Activated T-helper 1 cell treated with anti-CD3 and anti-CD28 coated beads, Interleukin-12 subunit alpha, Interleukin-12 subunit beta, Interleukin-2, Interleukin-4 antibody, amounts not matched to agents 30 ng/mL and 10 ng/mL and 1 ng/mL, durations not matched to agents 14 hours and 24 hours and 36 hours (primary cell): ENCODE measurements around the gene DYSF. TPM values are rescaled to one million over a fixed set of nuclear protein-coding genes. Genes with fewer than 3 reads are reported as not detected.

Experiments
- DNase-seq: peaks from one replicate; pipeline ENCODE4 v3.0.0; 2021; ENCODE audit warnings: low spot score
- H3K27ac Mint-ChIP-seq: one replicate; pipeline ENCODE4 v1.8.0; 2021; ENCODE audit warnings: mild to moderate bottlenecking, mixed read lengths
- H3K27me3 Mint-ChIP-seq: one replicate; pipeline ENCODE4 v1.8.0; 2022; ENCODE audit warnings: mild to moderate bottlenecking, moderate library complexity, mixed read lengths; ENCODE audit not compliant: insufficient read depth
- H3K36me3 Mint-ChIP-seq: one replicate; pipeline ENCODE4 v1.8.0; 2021; ENCODE audit warnings: low read depth, mixed read lengths
- H3K4me1 Mint-ChIP-seq: one replicate; pipeline ENCODE4 v1.8.0; 2021; ENCODE audit warnings: low read depth, mixed read lengths
- H3K4me3 Mint-ChIP-seq: one replicate; pipeline ENCODE4 v1.8.0; 2021; ENCODE audit warnings: mild to moderate bottlenecking, moderate library complexity, mixed read lengths
- H3K9me3 Mint-ChIP-seq: one replicate; pipeline ENCODE4 v1.8.0; 2021; ENCODE audit warnings: mixed read lengths
- intact Hi-C: fragments of 100-400 bp; cut with micrococcal nuclease; formaldehyde crosslinking; loops from one replicate; pipeline ENCODE4 v1.15.1; 2024
- total RNA-seq: library from RNA; stranded (reverse); gene quantifications from 2 replicates; pipeline ENCODE4 v1.2.3, GENCODE V29; 2022

The DYSF gene
- total RNA-seq, 1 donor from 2014 or later: not detected

DNA sequence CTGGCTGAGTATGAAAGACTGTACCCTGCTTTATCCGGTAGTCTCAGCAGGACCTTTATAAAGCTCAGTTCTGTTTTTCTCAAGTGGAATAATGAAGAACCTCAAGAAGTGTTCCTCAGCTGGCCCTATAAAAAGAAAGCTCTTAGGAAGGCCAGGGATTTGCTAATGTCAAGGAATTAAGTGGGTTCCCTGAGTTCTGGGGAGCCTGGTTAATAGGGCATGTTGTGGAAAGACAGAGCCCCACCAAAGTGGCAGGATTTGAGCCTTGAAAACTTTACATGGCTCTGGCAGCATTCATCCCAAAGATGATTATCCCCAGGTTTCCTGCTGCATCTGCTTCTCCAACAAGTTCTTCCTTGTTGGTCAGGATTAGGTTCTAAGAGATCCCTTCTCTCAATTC lies 6.9 kb upstream of the DYSF start:
- no peaks in the 10 kb centered on the region for H3K9me3 Mint-ChIP-seq
- DNase-seq: no peak
- peaks cover 8% of the 10 kb centered on the region for H3K4me1 Mint-ChIP-seq

DNA sequence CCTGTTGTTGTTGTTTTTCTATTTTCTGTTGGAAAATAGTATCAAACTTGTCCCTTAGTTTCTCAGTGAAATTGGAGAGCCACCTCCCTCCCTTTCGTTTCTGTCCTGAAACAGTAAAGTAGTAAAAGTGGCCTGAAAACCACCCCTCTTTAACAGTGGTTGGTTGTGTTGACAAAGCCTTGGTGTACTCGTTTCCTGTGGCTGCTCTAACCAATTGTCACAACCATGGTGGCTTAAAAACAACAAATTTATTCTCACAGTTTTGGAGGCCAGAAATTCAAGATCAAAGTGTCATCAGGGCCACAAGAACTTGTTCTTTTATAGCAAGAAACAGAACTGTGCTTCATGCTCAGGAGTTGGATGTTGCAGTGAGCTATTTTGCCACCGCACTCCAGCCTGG lies 4.0 kb upstream of the DYSF start:
- Mint-ChIP-seq H3K27ac (no peak overlapping the region), H3K9me3 (no peaks in the 10 kb centered on the region), H3K4me1 (peaks cover 18% of the 10 kb centered on the region), H3K4me3 (no peak overlapping the region), H3K36me3 (no peaks in the 10 kb centered on the region), H3K27me3 (peaks cover 24% of the 10 kb centered on the region)
- DNase-seq: no peak
- intact Hi-C loops: no loop called here

More for the DNA sequence above, 6.9 kb upstream of the DYSF start:
- Mint-ChIP-seq H3K4me3 (no peak overlapping the region), H3K36me3 (peaks cover 2% of the 10 kb centered on the region), H3K27me3 (peaks cover 8% of the 10 kb centered on the region), H3K27ac (no peak overlapping the region)
- intact Hi-C loops: no loop called here

DNA sequence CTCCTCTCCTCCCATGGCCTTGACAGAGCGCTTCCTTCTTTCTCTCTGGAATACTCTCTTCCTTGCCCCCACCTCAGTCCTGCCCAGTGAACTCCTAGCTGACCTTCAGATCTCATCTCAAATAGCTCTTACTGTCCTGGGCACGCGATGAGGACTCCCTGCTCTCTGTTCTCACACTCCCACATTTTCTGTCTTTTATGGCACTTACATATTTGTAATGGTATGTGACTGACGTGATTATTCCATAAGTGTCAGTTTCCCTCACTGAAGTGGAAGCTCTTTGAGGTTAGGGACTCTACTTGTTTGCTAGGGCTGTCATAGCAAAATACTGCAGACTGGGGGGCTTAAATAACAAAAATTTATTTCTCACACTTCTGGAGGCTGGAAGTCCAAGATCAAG lies 1.7 kb upstream of the DYSF start:
- Mint-ChIP-seq H3K36me3 (no peaks in the 10 kb centered on the region), H3K9me3 (no peaks in the 10 kb centered on the region), H3K4me1 (peaks cover 30% of the 10 kb centered on the region), H3K4me3 (no peak overlapping the region), H3K27me3 (peaks cover 32% of the 10 kb centered on the region), H3K27ac (no peak overlapping the region)
- intact Hi-C loops: no loop called here
- no peak for DNase-seq

DNA sequence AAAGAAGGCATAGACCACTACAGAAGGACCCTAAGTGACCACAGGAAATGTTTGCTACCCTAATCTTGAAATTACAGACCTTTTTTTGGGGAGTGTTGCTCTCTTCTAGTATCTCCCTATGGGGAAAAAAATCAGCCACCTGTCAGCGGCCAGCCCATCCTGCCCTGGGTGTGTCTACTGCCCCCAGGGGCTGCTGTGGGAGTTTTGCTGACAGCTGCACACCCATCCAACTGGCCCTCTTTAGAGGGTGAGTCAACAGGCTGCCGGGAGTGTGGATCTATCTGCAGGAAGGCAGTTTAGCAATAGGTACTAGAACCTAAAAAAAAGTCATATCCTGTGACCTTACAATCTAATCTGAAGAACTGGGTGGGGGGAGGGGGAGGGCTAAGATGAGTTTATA lies 796 bp upstream of the DYSF start:
- Mint-ChIP-seq H3K27me3 (peaks cover 32% of the 10 kb centered on the region), H3K9me3 (no peaks in the 10 kb centered on the region), H3K4me3 (no peak overlapping the region), H3K36me3 (no peaks in the 10 kb centered on the region), H3K4me1 (peaks cover 30% of the 10 kb centered on the region), H3K27ac (no peak overlapping the region)
- intact Hi-C loops: no loop called here
- DNase-seq: no peak

DNA sequence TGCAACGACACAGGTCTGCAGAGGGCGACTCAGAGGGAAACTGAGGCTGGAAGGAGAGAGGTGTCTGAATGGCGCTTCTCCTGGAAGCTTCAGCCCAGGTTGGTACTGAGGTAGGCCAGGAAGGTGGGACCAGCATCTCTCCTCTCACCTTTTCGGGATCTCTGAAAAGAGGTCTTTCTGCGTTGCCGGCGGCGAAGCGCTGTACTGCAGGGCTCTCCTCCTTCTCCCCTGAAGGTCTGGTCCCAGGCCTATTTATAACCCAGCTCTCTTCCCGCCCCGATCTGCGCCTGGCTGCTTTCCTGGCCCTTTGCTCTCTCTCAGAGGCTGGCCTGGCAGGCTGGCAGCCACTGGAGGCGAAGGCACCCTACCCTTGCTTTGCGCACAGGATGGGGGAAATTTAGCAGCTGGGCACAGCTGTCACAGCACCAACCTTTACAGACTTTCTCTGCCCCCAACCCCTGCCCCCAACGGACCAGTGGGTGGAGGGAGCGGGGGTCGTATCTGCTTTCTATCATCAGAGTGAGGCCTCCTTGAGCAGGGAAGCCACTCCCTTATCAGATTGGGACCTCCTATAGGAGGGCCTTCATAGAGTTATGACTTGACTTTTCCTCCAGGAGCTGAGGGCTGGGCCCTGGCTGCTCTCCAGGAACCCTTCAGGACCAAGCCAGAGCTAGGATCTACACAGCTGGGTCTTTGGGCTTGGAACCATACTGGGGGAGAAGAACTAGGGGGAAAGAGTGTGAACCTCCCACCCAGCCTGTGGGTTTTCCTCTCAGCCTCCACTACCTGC lies 1.1 kb downstream of the DYSF start:
- no peaks in the 10 kb centered on the region for H3K36me3 Mint-ChIP-seq
- no peak overlapping the region for H3K4me3 Mint-ChIP-seq
- intact Hi-C loops: no loop called here
- DNase-seq: no peak
- no peak overlapping the region for H3K27ac Mint-ChIP-seq
- H3K27me3 Mint-ChIP-seq: peaks cover 33% of the 10 kb centered on the region
- H3K9me3 Mint-ChIP-seq: no peaks in the 10 kb centered on the region
- peaks cover 23% of the 10 kb centered on the region for H3K4me1 Mint-ChIP-seq

DNA sequence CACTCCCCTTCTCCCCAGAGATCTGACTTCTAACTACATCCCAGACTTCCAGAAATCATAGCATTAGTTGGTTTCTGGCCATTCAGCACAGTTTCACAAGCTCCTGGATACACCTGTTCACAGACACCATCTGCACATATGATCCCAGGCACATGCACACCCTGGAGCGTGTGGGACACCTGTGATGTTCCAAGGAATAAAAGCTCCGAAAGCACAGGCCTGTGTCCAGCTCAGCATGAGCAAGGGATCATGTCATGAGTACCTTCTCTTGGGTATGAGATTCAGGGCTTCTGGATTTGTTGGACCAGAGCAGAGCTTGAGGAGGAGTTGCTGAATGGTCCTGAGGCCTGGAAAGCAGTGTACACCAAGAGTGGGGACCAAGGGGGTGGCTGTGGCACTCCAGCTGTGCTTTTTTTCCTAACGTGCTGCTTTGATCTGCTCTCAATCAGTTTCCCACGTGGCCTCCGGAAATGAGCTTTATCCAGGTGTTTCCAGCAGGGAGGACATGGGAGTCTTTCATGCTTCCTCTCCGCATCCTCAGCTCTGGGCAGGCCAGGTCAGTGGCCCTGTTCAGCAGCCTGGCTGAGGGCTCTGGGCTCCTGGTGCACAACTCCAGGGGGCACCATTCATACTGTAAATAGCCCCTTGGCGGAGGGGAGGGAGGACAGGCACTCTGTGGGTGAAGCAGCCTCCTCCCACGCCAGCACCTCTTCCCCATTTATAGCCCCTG lies 1.8 kb downstream of the DYSF start:
- no peaks in the 10 kb centered on the region for H3K36me3 Mint-ChIP-seq
- H3K9me3 Mint-ChIP-seq: no peaks in the 10 kb centered on the region
- intact Hi-C loops: no loop called here
- H3K27me3 Mint-ChIP-seq: peaks cover 33% of the 10 kb centered on the region
- no peak overlapping the region for H3K27ac Mint-ChIP-seq
- DNase-seq: no peak
- no peak overlapping the region for H3K4me3 Mint-ChIP-seq
- H3K4me1 Mint-ChIP-seq: peaks cover 22% of the 10 kb centered on the region

DNA sequence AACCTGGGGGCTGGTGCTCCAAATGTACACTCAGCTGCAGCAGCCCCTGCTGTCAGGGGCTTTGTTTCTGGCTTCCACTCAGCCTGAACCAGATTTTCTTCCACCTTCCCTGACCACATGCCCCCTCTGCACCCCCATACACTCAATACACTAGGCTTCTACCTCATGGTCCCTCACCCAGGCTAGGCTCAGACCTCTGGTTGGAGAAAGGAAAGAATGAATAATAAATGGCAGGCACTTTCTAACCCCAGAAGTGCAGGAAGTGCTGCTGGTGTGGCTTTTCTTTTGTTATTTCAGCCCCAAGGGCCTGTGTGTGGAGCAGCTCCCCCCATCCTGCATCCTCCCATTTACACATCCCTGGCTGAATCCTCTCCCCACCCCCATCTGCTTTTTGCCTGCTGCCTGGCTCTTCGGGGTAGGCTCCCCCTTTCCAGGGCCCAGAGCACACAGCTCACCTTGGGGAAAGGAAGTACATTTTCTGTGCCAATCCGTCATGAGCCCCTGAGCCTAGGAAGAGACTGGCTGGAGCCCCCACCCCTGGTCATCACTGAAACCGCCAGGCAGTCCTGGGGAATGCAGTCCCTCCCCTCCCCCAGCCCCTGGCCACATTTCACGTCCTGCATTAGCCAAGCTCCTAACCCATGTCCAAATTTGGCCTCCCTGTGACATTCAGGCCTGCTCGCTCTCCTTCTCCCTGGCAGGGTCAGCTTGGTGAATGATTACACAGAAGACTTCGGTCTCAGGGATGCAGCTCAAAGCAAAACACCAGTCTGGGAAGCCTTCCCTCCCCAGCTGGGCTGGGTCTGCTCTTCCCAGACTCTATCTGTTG lies 2.6 kb downstream of the DYSF start:
- peaks cover 33% of the 10 kb centered on the region for H3K27me3 Mint-ChIP-seq
- intact Hi-C loops: no loop called here
- no peaks in the 10 kb centered on the region for H3K9me3 Mint-ChIP-seq
- no peaks in the 10 kb centered on the region for H3K36me3 Mint-ChIP-seq
- peaks cover 22% of the 10 kb centered on the region for H3K4me1 Mint-ChIP-seq
- H3K27ac Mint-ChIP-seq: no peak overlapping the region
- peak overlapping the region; percentile 29 for H3K4me3 Mint-ChIP-seq
- DNase-seq: no peak

DNA sequence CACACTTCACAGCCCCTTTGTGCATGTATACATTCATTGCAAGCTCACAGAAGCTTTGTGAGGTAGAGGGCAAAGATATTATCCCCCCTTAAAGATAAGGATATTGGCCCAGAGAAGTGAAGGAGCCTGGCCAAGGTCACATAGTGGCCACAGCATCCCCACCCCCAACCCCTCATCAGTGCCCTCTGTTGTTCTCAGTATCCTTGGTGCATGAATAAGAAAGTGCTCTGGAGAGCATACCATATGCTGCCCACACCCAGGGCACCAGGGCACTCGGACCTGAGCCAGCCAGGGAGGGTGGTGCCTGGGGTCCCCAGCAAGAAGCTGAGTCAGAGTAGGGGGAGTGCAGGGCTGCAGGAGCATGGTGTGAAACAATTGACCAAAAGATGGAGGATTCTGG lies 3.3 kb downstream of the DYSF start:
- Mint-ChIP-seq H3K4me3 (no peak overlapping the region), H3K9me3 (no peaks in the 10 kb centered on the region), H3K4me1 (peaks cover 22% of the 10 kb centered on the region), H3K36me3 (no peaks in the 10 kb centered on the region), H3K27me3 (peaks cover 26% of the 10 kb centered on the region), H3K27ac (no peak overlapping the region)
- no peak for DNase-seq
- intact Hi-C loops: no loop called here

DNA sequence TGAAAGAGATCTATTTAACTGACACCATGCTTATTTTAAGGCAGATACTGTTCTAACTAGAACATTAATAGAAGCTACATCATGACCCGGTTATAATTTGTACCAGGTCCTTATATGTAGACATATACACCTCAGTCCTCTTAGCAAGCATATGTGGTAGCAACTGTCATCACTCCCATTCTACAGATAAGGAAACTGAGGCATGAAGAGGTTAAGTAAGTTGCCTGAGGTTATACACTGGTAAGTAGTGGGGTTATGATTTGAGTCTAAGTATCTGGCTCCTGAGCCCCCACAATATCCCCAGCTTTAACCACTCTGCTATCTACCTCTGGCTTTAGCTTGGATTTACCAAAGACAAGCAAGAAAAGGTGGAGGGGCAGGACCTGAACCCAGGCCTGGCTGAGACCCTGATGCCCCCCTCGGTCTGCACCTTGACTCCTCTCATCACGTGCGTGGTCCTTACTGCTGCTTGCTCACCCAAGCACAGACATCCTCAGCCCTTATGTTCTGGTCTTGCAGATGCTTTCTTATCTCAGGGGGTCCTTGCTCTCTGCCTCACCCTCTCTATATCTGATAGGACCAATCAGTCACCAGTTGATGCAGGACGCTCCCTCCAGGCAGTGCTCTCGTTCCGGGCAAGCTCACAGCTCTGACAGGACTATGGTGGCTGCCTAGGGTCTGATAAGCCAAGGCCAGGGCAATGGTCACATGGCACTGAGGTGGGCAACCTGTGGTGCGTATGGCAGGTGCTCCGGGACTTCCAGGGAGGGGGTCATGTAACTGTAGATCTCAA lies 4.0 kb downstream of the DYSF start:
- Mint-ChIP-seq H3K36me3 (no peaks in the 10 kb centered on the region), H3K9me3 (no peaks in the 10 kb centered on the region), H3K4me3 (no peak overlapping the region), H3K4me1 (peaks cover 20% of the 10 kb centered on the region), H3K27ac (no peak overlapping the region), H3K27me3 (peaks cover 22% of the 10 kb centered on the region)
- intact Hi-C loops: no loop called here
- DNase-seq: no peak

DNA sequence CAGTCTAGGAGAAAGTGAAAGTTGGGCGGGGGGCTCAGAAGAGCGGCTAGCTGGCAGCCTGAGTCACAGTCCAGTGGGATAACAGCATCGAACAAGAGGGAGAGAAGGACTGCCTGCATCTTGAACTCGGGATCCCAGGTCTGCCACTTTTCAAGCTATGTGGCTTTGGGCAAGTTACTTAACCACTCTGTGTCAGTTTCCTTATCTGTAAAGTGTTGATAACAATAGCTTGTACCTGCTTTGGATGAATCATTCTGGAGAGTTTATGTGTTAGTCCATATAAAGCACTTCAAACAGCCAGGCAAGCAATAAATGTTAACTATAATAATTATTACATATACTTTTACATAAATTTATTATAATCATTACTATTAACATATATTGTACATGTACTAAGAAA lies 4.6 kb downstream of the DYSF start:
- intact Hi-C loops: no loop called here
- Mint-ChIP-seq H3K36me3 (no peaks in the 10 kb centered on the region), H3K9me3 (no peaks in the 10 kb centered on the region), H3K4me1 (peaks cover 14% of the 10 kb centered on the region), H3K27me3 (peaks cover 16% of the 10 kb centered on the region), H3K27ac (no peak overlapping the region), H3K4me3 (no peak overlapping the region)
- DNase-seq: no peak

DNA sequence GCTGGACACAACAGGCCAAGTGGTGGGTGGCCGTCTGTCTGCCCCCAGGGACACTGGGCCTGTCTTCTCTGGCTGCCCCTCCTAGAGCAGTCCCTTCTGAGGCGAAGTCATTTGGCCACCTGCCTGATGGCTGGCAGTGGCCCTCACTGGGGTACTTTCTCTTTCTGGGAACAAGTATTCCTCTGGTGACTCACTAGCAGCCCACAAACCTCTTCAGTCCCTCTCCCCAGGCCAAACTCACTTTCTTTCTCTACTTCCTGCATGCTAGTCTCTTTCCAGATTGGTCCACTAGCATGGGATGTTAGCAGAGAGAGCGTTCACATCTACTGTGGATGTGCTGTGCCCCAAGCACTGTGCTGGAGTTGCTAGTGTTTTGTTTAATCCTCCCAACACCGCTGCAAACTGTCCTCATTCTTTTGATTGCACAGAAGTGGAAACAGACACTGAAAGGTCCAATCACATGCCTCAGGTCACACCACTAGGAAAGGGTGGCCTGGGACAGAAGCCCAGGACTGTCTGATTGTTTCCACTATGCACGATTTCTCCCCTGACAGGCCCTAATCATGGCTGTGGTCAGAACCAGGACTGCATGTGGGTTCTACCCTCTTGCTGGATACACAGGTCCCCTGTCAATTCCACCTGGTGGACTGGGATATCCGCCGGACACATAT lies 5.2 kb downstream of the DYSF start:
- Mint-ChIP-seq H3K9me3 (no peaks in the 10 kb centered on the region), H3K27me3 (peaks cover 11% of the 10 kb centered on the region), H3K4me3 (no peak overlapping the region), H3K36me3 (no peaks in the 10 kb centered on the region), H3K4me1 (peaks cover 12% of the 10 kb centered on the region), H3K27ac (no peak overlapping the region)
- intact Hi-C loops: no loop called here
- DNase-seq: no peak

DNA sequence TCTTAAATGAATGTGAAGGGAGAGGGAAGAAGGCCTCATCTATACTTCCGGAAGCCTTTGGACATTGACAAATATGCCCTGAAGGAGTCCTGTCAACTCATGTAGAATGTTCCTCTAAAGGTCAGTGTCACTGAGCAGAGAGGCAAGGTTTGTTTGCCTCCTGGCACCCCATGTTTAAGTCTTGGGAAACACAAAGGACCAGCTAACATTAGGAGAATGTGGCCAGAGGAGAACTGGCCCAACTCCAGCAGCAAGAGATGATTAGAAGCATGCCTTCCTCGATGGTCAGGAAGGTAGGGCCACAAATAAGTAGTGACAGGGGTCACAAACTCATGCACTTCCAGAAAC lies 5.7 kb downstream of the DYSF start:
- Mint-ChIP-seq H3K4me1 (peaks cover 12% of the 10 kb centered on the region), H3K36me3 (no peaks in the 10 kb centered on the region), H3K27ac (no peak overlapping the region), H3K27me3 (peaks cover 11% of the 10 kb centered on the region), H3K4me3 (no peak overlapping the region), H3K9me3 (no peaks in the 10 kb centered on the region)
- intact Hi-C loops: no loop called here
- DNase-seq: no peak
